ENCODE results near the gene CXCL3. TPM values are rescaled to one million over a fixed set of nuclear protein-coding genes. Genes with fewer than 3 reads are reported as not detected.
A peak's percentile ranks its signal among the peaks of the same experiment; 100 is the strongest.

CXCL3 gene
- total RNA-seq, 1 experiment from 2014 or later, result 1.9 TPM

DNA sequence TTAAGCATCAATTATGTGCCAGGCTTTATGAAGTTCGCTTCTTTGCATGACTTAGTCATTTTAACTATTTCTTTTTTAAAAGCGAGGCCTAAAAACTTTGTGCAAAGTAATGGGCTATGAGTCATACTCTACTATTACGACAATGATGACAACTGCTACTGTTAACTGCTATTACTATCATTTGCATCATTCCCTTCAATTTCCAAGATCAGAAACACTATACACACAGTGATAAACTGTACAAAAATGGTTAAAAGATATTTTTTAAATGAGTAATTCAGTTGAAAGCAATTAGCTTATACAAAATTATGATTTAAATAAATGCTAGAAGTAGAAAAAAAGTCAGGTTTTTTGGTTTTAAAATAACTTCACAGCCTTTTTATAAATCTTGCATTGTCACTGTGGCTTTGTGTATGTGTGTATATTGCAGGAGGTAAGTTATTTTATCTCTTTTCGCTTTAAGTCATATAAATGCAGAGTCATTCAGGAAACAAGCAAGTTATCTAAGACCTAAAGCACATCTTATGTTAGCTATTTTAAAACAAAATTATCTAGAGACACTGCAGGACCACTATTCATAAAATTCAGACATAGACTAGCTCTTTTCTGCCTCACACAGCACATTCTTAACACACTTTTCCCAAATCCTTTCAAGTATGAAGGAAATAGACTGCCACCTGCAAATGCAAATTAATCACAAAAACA, 18.5 kb upstream of the CXCL3 start (continued):
- TF ChIP-seq, protein P1, sequence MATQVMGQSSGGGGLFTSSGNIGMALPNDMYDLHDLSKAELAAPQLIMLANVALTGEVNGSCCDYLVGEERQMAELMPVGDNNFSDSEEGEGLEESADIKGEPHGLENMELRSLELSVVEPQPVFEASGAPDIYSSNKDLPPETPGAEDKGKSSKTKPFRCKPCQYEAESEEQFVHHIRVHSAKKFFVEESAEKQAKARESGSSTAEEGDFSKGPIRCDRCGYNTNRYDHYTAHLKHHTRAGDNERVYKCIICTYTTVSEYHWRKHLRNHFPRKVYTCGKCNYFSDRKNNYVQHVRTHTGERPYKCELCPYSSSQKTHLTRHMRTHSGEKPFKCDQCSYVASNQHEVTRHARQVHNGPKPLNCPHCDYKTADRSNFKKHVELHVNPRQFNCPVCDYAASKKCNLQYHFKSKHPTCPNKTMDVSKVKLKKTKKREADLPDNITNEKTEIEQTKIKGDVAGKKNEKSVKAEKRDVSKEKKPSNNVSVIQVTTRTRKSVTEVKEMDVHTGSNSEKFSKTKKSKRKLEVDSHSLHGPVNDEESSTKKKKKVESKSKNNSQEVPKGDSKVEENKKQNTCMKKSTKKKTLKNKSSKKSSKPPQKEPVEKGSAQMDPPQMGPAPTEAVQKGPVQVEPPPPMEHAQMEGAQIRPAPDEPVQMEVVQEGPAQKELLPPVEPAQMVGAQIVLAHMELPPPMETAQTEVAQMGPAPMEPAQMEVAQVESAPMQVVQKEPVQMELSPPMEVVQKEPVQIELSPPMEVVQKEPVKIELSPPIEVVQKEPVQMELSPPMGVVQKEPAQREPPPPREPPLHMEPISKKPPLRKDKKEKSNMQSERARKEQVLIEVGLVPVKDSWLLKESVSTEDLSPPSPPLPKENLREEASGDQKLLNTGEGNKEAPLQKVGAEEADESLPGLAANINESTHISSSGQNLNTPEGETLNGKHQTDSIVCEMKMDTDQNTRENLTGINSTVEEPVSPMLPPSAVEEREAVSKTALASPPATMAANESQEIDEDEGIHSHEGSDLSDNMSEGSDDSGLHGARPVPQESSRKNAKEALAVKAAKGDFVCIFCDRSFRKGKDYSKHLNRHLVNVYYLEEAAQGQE (IDR thresholded peaks at IDR 0.05; ENCODE audit: low read depth), result no peak
- TF ChIP-seq EGR1 (IDR thresholded peaks at IDR 0.05; ENCODE audit: low read depth) (no peak), ZFX (IDR thresholded peaks at IDR 0.05) (no peak)

- no peaks in the 10 kb centered on the region for H4K20me1 ChIP-seq (ENCODE audit: insufficient read depth)
- peaks cover 8 to 15% of the 10 kb centered on the region in 2 experiments for H3K4me1 ChIP-seq (ENCODE audit: control insufficient read depth in 1 of 2, insufficient read depth in 2 of 2, low read length in 2 of 2)
- H2AFZ ChIP-seq (ENCODE audit: low read depth, low read length, poor library complexity, severe bottlenecking), result peak overlapping the region; percentile 93
- no peaks in the 10 kb centered on the region for H3K27me3 ChIP-seq (ENCODE audit: insufficient read depth, low read length)
- DNase-seq (ENCODE audit: low read depth, low spot score) (peak; percentile 76), ATAC-seq (peak; percentile 73)
- intact Hi-C loops (cut with micrococcal nuclease), result loop anchor here (2.0 to 5.0 kb wide), 2 partner anchors 41 to 53 kb away; partner anchors contain the start of gene CXCL2
- H3K4me2 ChIP-seq (ENCODE audit: low read length), result peak overlapping the region; percentile 49
- no peaks in the 10 kb centered on the region for H3K36me3 ChIP-seq (ENCODE audit: control insufficient read depth in 1 of 2, insufficient read depth in 2 of 2, low read length in 2 of 2)
- H3K9me2 ChIP-seq (ENCODE audit: insufficient read depth), result no peaks in the 10 kb centered on the region
- H3K9me3 ChIP-seq (ENCODE audit: control insufficient read depth in 1 of 2, insufficient read depth in 1 of 2, low read depth in 1 of 2, low read length in 2 of 2), result no peaks in the 10 kb centered on the region
- POLR2A ChIA-PET, result interaction anchor here (1.2 to 2.4 kb wide), 4 partner anchors 11 to 53 kb away, joined by 3 to 7 read pairs (median 6); partner anchors contain the start of gene CXCL2
- no peak overlapping the region for H3K4me3 ChIP-seq (replicated peaks in 1 of 2; ENCODE audit: low read depth in 1 of 2, low read length in 2 of 2)
- RAD21 ChIA-PET (ENCODE audit: low non-redundant PET in 1 of 2, low total read pairs in 2 of 2, uncharacterized antibody in 2 of 2, unreplicated experiment in 2 of 2), result no interaction called here
- no peaks in the 10 kb centered on the region for H3K79me2 ChIP-seq (ENCODE audit: insufficient read depth, low read length)
- TSS peak; percentile 90 for BruUV-seq (replicated peaks)
- no peak overlapping the region for H3K9ac ChIP-seq (ENCODE audit: low read length)
- peak overlapping the region; percentile 19; the same call in 1 of the 2 replicates for H3K27ac ChIP-seq (ENCODE audit: low read depth, low read length)
- CTCF ChIA-PET, result interaction anchor here (0.6 to 1.9 kb wide), 5 partner anchors 11 to 78 kb away, joined by 3 to 7 read pairs (median 3); partner anchors contain the start of gene CXCL3
- no peak for TF ChIP-seq YY1 (IDR thresholded peaks at IDR 0.05; ENCODE audit: extremely low read depth, insufficient replicate concordance, low read depth, low read length)
- no peak; the same call in 1 of the 2 replicates for TF ChIP-seq JUND (IDR thresholded peaks at IDR 0.05)
- TF ChIP-seq, protein P2, sequence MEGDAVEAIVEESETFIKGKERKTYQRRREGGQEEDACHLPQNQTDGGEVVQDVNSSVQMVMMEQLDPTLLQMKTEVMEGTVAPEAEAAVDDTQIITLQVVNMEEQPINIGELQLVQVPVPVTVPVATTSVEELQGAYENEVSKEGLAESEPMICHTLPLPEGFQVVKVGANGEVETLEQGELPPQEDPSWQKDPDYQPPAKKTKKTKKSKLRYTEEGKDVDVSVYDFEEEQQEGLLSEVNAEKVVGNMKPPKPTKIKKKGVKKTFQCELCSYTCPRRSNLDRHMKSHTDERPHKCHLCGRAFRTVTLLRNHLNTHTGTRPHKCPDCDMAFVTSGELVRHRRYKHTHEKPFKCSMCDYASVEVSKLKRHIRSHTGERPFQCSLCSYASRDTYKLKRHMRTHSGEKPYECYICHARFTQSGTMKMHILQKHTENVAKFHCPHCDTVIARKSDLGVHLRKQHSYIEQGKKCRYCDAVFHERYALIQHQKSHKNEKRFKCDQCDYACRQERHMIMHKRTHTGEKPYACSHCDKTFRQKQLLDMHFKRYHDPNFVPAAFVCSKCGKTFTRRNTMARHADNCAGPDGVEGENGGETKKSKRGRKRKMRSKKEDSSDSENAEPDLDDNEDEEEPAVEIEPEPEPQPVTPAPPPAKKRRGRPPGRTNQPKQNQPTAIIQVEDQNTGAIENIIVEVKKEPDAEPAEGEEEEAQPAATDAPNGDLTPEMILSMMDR (IDR thresholded peaks at IDR 0.05 in 2 of 3, conservative IDR thresholded peaks at IDR 0.05 in 1 of 3; ENCODE audit: borderline replicate concordance in 1 of 3, insufficient read depth in 1 of 3, low read depth in 2 of 3, low read length in 2 of 3), result peak in 2 of 3 experiments; percentile 9 to 28; a peak in 2 of 6 replicates
- peak; percentile 58; the same call in 1 of the 2 replicates for TF ChIP-seq SP1 (IDR thresholded peaks at IDR 0.05; ENCODE audit: low read depth)
- TF ChIP-seq ELF1 (IDR thresholded peaks at IDR 0.05; ENCODE audit: borderline replicate concordance, low read depth), result peak; percentile 22; the same call in 1 of the 2 replicates
- TF ChIP-seq RAD21 (IDR thresholded peaks at IDR 0.05; ENCODE audit: low read depth), result 0 out of 2 replicates have a peak, but pooled peaks have one; percentile 9
- TF ChIP-seq SRF (IDR thresholded peaks at IDR 0.05; ENCODE audit: low read depth), result no peak
- no peak for TF ChIP-seq EZH2phosphoT487 (IDR thresholded peaks at IDR 0.05; ENCODE audit: borderline replicate concordance)
- TF ChIP-seq, protein P1 (IDR thresholded peaks at IDR 0.05; ENCODE audit: low read depth), result no peak
- no peak for TF ChIP-seq POLR2A (IDR thresholded peaks at IDR 0.05; ENCODE audit: borderline replicate concordance, extremely low read depth, insufficient read depth, insufficient read length)
Observed at GRCh38 chr4:74056114-74056857, 17.8 kb upstream of the CXCL3 start.

Data from HCT116 (cell line).